Naive thymus-derived CD8-positive, alpha-beta T cell (primary cell): ENCODE results near the gene PCDHB9. TPM values are rescaled to one million over a fixed set of nuclear protein-coding genes. Genes with fewer than 3 reads are reported as not detected.
"Not testable (repeated sequence)": the region's sequence is repeated elsewhere in the genome, so short reads cannot be mapped to it uniquely, and the experiment has no call there.

Source experiments
- ATAC-seq, 2 donors: fragments of 150-1000 bp; cut with Tn5 transposase in 1 of 2; sonication (Bioruptor Pico), chemical (Tn5 transposase) in 1 of 2; 1 replicate in 1 of 2; 2 replicates in 1 of 2; pipeline ENCODE4 v1.10.0; 2021; ENCODE audit warnings: mild to moderate bottlenecking in 2 of 2, moderate library complexity in 2 of 2
- POLR2A ChIA-PET: fragments of 350-600 bp; sonication (Branson Sonifier 250); formaldehyde crosslinking; loops from one replicate; lab custom pipeline; 2021; ENCODE audit warnings: antibody characterized with exemption; lab: Charles Lee
- DNase-seq, 10 donors: peaks; one replicate each; pipeline versions ENCODE4 v3.0.0 to v3.0.0-alpha.2; 2020 to 2022
- H3K27ac Mint-ChIP-seq, 10 donors: one replicate each; pipeline ENCODE4 v1.8.0; 2020 to 2022; ENCODE audit warnings: mild to moderate bottlenecking in 10 of 10, mixed read lengths in 10 of 10, moderate library complexity in 4 of 10, inconsistent platforms in 1 of 10
- H3K27me3 Mint-ChIP-seq, 5 donors: one replicate each; pipeline ENCODE4 v1.8.0; 2021 to 2022; ENCODE audit warnings: mixed read lengths in 5 of 5
- H3K36me3 Mint-ChIP-seq, 3 donors: one replicate each; pipeline ENCODE4 v1.8.0; 2020 to 2022; ENCODE audit warnings: mixed read lengths in 3 of 3, mild to moderate bottlenecking in 2 of 3, inconsistent platforms in 1 of 3
- H3K4me1 Mint-ChIP-seq, 4 donors: one replicate each; pipeline ENCODE4 v1.8.0; 2021 to 2022; ENCODE audit warnings: mixed read lengths in 4 of 4
- H3K4me3 Mint-ChIP-seq, 10 donors: one replicate each; pipeline ENCODE4 v1.8.0; 2020 to 2022; ENCODE audit warnings: mild to moderate bottlenecking in 10 of 10, mixed read lengths in 10 of 10, moderate library complexity in 6 of 10, inconsistent platforms in 1 of 10
- H3K9me3 Mint-ChIP-seq, 9 donors: one replicate each; pipeline ENCODE4 v1.8.0; 2020 to 2022; ENCODE audit warnings: mixed read lengths in 9 of 9, mild to moderate bottlenecking in 3 of 9, inconsistent platforms in 1 of 9, moderate library complexity in 1 of 9
- polyA plus RNA-seq, 3 donors: library from polyadenylated mRNA; unstranded; fragments of 300-500 nt; fragmentation: Illumina TruSeq; gene quantifications; one replicate each; pipeline ENCODE4 v1.2.3, GENCODE V29; 2021
- total RNA-seq, 8 experiments: library from RNA in 2 of 8; stranded (reverse) in 2 of 8; gene quantifications; one replicate each; pipeline ENCODE4 v1.2.3 and lab custom pipeline; 2021 to 2026

Gene PCDHB9
- total and polyA plus RNA-seq, 5 experiments from 2014 or later, result not detected

DNA sequence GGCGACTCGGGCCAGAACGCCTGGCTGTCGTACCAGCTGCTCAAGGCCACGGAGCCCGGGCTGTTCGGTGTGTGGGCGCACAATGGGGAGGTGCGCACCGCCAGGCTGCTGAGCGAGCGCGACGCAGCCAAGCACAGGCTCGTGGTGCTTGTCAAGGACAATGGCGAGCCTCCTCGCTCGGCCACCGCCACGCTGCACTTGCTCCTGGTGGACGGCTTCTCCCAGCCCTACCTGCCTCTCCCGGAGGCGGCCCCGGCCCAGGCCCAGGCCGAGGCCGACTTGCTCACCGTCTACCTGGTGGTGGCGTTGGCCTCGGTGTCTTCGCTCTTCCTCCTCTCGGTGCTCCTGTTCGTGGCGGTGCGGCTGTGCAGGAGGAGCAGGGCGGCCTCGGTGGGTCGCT lies 7.4 kb downstream of the PCDHB9 start:
- POLR2A ChIA-PET, DNase-seq, H3K27ac Mint-ChIP-seq, H3K4me3 Mint-ChIP-seq, H3K4me1 Mint-ChIP-seq, ATAC-seq: not testable (repeated sequence)
- peaks cover 7 to 88% (median 56%) of the 10 kb centered on the region in 9 donors for H3K9me3 Mint-ChIP-seq
- peaks cover 18 to 63% (median 22%) of the 10 kb centered on the region in 3 donors for H3K36me3 Mint-ChIP-seq
- H3K27me3 Mint-ChIP-seq, result peaks cover 26 to 75% (median 41%) of the 10 kb centered on the region in 5 donors

DNA sequence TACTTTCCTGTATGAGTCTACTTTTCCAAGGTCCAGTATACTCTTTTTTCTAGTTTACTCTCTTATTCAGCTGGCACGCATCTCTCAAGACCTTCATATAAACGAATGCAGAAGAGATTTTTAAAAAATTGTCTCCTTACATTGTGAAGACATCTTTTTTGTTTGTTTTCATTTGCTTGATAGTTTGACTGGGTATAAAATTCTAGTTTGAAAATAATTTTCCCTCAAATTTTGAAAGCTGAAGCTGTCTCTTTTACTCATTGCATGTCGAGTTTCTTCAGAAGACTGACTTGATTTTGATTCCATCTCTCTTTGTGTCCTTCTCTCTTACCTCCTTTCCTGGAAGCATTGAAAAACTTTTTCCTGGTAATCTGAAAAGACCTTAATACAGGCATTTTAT lies 9.4 kb downstream of the PCDHB9 start:
- POLR2A ChIA-PET, result no interaction called here
- peaks cover 15 to 76% (median 18%) of the 10 kb centered on the region in 3 donors for H3K36me3 Mint-ChIP-seq
- no peak overlapping the region for H3K27ac Mint-ChIP-seq
- no peak for DNase-seq
- no peak overlapping the region for H3K4me3 Mint-ChIP-seq
- H3K27me3 Mint-ChIP-seq, result peaks cover 26 to 75% (median 54%) of the 10 kb centered on the region in 5 donors
- peaks cover 7 to 87% (median 64%) of the 10 kb centered on the region in 9 donors for H3K9me3 Mint-ChIP-seq
- no peak for ATAC-seq
- no peaks in the 10 kb centered on the region for H3K4me1 Mint-ChIP-seq

DNA sequence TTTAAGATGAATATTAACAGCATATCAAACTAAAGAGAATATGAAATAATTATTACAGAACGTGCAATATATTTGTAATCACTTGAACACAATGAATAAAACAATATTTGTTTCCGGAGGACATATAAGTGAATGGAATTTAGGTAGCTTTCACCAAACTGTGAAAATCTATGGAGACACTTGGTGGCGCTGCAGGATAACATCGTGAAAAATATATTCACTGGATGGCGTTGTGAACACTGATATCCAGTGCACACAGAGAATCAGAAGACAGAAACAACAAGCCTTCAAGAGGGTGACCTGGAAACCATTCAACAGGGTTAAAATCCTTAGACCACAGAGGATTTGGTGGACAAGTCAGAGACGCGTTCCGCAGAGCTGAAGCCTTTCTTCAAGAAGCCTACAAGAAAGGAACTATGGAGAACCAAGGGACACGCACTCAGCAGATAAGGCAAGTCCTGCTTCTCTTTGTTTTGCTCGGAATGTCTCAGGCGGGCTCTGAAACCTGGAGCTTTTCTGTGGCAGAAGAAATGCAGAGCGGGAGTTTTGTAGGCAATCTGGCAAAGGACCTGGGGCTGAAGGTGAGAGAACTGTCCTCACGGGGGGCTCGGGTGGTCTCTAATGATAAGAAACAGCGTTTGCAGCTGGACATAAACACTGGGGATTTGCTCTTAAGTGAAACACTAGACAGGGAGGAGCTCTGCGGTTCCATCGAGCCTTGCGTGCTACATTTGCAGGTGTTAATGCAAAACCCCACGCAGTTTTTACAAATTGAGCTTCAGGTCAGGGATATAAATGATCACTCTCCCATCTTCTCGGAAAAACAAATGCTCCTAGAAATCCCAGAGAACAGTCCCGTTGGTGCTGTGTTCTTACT lies 12.6 kb downstream of the PCDHB9 start, which contains the start of gene PCDHB11:
TSS of gene PCDHB11 (plus strand) at position 269 of the 877 bp plus-strand sequence. CDS start at position 417, 148 bp downstream.
- Mint-ChIP-seq H3K4me1 (no peaks in the 10 kb centered on the region), H3K9me3 (peaks cover 5 to 87% (median 52%) of the 10 kb centered on the region in 9 donors), H3K27ac (peak within 1 kb of the TSS in 1 of 10 donors; percentile 40), H3K36me3 (peaks cover 5 to 54% (median 9%) of the 10 kb centered on the region in 3 donors), H3K27me3 (peaks cover 13 to 75% (median 44%) of the 10 kb centered on the region in 5 donors), H3K4me3 (no peak within 1 kb of the TSS)
- POLR2A ChIA-PET, result no interaction called here
- DNase-seq (no peak), ATAC-seq (no peak)

DNA sequence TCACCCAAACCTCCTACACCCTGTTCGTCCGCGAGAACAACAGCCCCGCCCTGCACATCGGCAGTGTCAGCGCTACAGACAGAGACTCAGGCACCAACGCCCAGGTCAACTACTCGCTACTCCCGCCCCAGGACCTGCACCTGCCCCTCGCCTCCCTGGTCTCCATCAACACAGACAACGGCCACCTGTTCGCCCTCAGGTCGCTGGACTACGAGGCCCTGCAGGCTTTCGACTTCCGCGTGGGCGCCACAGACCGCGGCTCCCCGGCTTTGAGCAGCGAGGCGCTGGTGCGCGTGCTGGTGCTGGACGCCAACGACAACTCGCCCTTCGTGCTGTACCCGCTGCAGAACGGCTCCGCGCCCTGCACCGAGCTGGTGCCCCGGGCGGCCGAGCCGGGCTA lies 14.2 kb downstream of the PCDHB9 start:
- H3K9me3 Mint-ChIP-seq, result peaks cover 5 to 76% (median 45%) of the 10 kb centered on the region in 9 donors
- not testable (repeated sequence) for H3K4me1 Mint-ChIP-seq

DNA sequence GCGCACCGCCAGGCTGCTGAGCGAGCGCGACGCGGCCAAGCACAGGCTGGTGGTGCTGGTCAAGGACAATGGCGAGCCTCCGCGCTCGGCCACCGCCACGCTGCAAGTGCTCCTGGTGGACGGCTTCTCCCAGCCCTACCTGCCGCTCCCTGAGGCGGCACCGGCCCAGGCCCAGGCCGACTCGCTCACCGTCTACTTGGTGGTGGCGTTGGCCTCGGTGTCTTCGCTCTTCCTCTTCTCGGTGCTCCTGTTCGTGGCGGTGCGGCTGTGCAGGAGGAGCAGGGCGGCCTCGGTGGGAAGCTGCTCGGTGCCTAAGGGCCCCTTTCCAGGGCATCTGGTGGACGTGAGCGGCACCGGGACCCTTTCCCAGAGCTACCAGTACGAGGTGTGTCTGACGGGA lies 14.7 kb downstream of the PCDHB9 start:
- peaks cover 19 to 87% (median 48%) of the 10 kb centered on the region in 5 donors for H3K27me3 Mint-ChIP-seq
- ATAC-seq, POLR2A ChIA-PET, H3K4me3 Mint-ChIP-seq, H3K4me1 Mint-ChIP-seq, DNase-seq, H3K27ac Mint-ChIP-seq: not testable (repeated sequence)
- H3K9me3 Mint-ChIP-seq, result peaks cover 4 to 71% (median 40%) of the 10 kb centered on the region in 9 donors
- H3K36me3 Mint-ChIP-seq, result peaks cover 5 to 40% (median 9%) of the 10 kb centered on the region in 3 donors

More for the DNA sequence above, 14.2 kb downstream of the PCDHB9 start:
- DNase-seq, POLR2A ChIA-PET, H3K27ac Mint-ChIP-seq, H3K4me3 Mint-ChIP-seq, ATAC-seq: not testable (repeated sequence)
- peaks cover 15 to 87% (median 49%) of the 10 kb centered on the region in 5 donors for H3K27me3 Mint-ChIP-seq
- H3K36me3 Mint-ChIP-seq, result peaks cover 5 to 45% (median 9%) of the 10 kb centered on the region in 3 donors

DNA sequence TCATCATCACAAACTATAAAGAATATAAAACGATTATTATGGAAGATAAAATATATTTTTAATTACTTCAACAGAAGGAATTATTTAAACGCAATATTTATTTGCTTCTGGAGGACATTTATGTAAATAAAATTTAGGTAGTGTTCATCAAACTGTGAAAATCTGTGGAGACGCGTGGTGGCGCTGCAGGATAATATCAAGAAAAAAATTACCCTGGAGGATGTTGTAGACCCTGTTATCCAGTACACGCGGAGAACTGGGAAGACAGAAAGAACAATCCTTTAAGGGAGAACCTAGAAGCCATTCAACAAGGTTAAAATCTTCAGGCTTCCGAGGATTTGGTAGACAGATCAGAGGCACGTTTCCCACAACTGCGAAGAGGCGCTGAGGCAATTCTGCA lies 21.5 kb downstream of the PCDHB9 start, which contains the start of gene PCDHB12:
TSS of gene PCDHB12 (plus strand) at position 242 of the 400 bp plus-strand sequence. CDS start 189 bp downstream, outside the sequence.
- DNase-seq, result no peak
- Mint-ChIP-seq H3K27ac (no peak within 1 kb of the TSS), H3K4me3 (no peak within 1 kb of the TSS), H3K9me3 (peaks cover 0 to 44% (median 9%) of the 10 kb centered on the region in 9 donors), H3K27me3 (peaks cover 24 to 87% (median 55%) of the 10 kb centered on the region in 5 donors), H3K36me3 (peaks cover 8 to 17% (median 14%) of the 10 kb centered on the region in 3 donors), H3K4me1 (peaks cover 0 to under 1% (median 0%) of the 10 kb centered on the region in 4 donors)
- POLR2A ChIA-PET, result no interaction called here
- ATAC-seq, result no peak

DNA sequence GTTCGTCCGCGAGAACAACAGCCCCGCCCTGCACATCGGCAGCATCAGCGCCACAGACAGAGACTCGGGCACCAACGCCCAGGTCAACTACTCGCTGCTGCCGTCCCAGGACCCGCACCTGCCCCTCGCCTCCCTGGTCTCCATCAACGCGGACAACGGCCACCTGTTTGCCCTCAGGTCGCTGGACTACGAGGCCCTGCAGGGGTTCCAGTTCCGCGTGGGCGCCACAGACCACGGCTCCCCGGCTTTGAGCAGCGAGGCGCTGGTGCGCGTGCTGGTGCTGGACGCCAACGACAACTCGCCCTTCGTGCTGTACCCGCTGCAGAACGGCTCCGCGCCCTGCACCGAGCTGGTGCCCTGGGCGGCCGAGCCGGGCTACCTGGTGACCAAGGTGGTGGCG lies 23.3 kb downstream of the PCDHB9 start:
- POLR2A ChIA-PET, ATAC-seq: not testable (repeated sequence)
- peaks cover 0 to 49% (median 13%) of the 10 kb centered on the region in 9 donors for H3K9me3 Mint-ChIP-seq

DNA sequence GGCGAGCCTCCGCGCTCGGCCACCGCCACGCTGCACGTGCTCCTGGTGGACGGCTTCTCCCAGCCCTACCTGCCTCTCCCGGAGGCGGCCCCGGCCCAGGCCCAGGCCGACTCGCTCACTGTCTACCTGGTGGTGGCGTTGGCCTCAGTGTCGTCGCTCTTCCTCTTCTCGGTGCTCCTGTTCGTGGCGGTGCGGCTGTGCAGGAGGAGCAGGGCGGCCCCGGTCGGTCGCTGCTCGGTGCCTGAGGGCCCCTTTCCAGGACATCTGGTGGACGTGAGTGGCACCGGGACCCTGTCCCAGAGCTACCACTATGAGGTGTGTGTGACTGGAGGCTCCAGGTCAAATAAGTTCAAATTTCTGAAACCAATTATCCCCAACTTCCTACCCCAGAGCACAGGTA lies 23.9 kb downstream of the PCDHB9 start:
- peaks cover 0 to 51% (median 15%) of the 10 kb centered on the region in 9 donors for H3K9me3 Mint-ChIP-seq
- peaks cover 14 to 29% (median 15%) of the 10 kb centered on the region in 3 donors for H3K36me3 Mint-ChIP-seq
- DNase-seq, H3K27ac Mint-ChIP-seq, POLR2A ChIA-PET, ATAC-seq, H3K4me3 Mint-ChIP-seq, H3K4me1 Mint-ChIP-seq: not testable (repeated sequence)
- H3K27me3 Mint-ChIP-seq, result peaks cover 30 to 85% (median 58%) of the 10 kb centered on the region in 5 donors

More for the DNA sequence above, 23.3 kb downstream of the PCDHB9 start:
- Mint-ChIP-seq H3K27me3 (peaks cover 31 to 89% (median 62%) of the 10 kb centered on the region in 5 donors), H3K36me3 (peaks cover 14 to 28% (median 15%) of the 10 kb centered on the region in 3 donors)
- not testable (repeated sequence) for H3K27ac Mint-ChIP-seq, H3K4me3 Mint-ChIP-seq, H3K4me1 Mint-ChIP-seq, DNase-seq

DNA sequence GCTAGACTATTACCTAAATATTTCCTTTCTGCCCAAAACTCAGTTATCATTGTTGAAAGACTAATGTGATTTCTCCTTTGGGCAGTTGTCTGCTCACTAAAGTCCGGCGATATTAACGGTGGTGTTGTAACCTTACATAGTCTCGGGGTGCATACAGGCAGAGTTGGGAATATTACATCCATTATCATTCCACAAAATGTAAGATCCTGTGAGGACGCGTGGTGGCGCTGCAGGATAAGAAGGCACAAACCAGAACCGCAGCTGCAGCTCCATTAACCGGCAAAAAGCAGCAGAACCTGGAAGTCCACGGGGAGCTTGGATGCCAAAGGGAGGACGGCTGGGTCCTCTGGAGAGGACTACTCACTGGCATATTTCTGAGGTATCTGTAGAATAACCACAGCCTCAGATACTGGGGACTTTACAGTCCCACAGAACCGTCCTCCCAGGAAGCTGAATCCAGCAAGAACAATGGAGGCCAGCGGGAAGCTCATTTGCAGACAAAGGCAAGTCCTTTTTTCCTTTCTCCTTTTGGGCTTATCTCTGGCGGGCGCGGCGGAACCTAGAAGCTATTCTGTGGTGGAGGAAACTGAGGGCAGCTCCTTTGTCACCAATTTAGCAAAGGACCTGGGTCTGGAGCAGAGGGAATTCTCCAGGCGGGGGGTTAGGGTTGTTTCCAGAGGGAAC lies 26.8 kb downstream of the PCDHB9 start, which contains the start of gene PCDHB13:
TSS of gene PCDHB13 (plus strand) at position 264 of the 684 bp plus-strand sequence. CDS start at position 469, 205 bp downstream.
- H3K27ac Mint-ChIP-seq, ATAC-seq, POLR2A ChIA-PET, H3K4me1 Mint-ChIP-seq: not testable (repeated sequence)
- H3K9me3 Mint-ChIP-seq, result peaks cover 0 to 71% (median 24%) of the 10 kb centered on the region in 9 donors
- peaks cover 27 to 79% (median 53%) of the 10 kb centered on the region in 5 donors for H3K27me3 Mint-ChIP-seq
- H3K36me3 Mint-ChIP-seq, result peaks cover 17 to 36% (median 23%) of the 10 kb centered on the region in 3 donors
- peak within 1 kb of the TSS in 3 of 10 donors; percentile 12 to 33 (median 20) for H3K4me3 Mint-ChIP-seq
- peak in 2 of 10 donors; percentile 11 to 18 for DNase-seq

DNA sequence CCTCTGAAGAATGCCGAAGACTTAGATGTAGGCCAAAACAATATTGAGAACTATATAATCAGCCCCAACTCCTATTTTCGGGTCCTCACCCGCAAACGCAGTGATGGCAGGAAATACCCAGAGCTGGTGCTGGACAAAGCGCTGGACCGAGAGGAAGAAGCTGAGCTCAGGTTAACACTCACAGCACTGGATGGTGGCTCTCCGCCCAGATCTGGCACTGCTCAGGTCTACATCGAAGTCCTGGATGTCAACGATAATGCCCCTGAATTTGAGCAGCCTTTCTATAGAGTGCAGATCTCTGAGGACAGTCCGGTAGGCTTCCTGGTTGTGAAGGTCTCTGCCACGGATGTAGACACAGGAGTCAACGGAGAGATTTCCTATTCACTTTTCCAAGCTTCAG lies 27.6 kb downstream of the PCDHB9 start:
- POLR2A ChIA-PET, H3K4me1 Mint-ChIP-seq, H3K27ac Mint-ChIP-seq, H3K4me3 Mint-ChIP-seq, ATAC-seq, DNase-seq: not testable (repeated sequence)
- Mint-ChIP-seq H3K9me3 (peaks cover 0 to 71% (median 30%) of the 10 kb centered on the region in 9 donors), H3K27me3 (peaks cover 30 to 79% (median 48%) of the 10 kb centered on the region in 5 donors), H3K36me3 (peaks cover 17 to 38% (median 26%) of the 10 kb centered on the region in 3 donors)

DNA sequence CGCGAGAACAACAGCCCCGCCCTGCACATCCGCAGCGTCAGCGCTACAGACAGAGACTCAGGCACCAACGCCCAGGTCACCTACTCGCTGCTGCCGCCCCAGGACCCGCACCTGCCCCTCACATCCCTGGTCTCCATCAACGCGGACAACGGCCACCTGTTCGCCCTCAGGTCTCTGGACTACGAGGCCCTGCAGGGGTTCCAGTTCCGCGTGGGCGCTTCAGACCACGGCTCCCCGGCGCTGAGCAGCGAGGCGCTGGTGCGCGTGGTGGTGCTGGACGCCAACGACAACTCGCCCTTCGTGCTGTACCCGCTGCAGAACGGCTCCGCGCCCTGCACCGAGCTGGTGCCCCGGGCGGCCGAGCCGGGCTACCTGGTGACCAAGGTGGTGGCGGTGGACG lies 28.5 kb downstream of the PCDHB9 start:
- H3K9me3 Mint-ChIP-seq, result peaks cover 0 to 74% (median 35%) of the 10 kb centered on the region in 9 donors
- peaks cover 13 to 40% (median 22%) of the 10 kb centered on the region in 3 donors for H3K36me3 Mint-ChIP-seq
- POLR2A ChIA-PET, H3K4me1 Mint-ChIP-seq, DNase-seq, H3K4me3 Mint-ChIP-seq, H3K27ac Mint-ChIP-seq, ATAC-seq: not testable (repeated sequence)
- H3K27me3 Mint-ChIP-seq, result peaks cover 34 to 81% (median 46%) of the 10 kb centered on the region in 5 donors

DNA sequence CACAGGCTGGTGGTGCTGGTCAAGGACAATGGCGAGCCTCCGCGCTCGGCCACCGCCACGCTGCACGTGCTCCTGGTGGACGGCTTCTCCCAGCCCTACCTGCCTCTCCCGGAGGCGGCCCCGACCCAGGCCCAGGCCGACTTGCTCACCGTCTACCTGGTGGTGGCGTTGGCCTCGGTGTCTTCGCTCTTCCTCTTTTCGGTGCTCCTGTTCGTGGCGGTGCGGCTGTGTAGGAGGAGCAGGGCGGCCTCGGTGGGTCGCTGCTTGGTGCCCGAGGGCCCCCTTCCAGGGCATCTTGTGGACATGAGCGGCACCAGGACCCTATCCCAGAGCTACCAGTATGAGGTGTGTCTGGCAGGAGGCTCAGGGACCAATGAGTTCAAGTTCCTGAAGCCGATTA lies 29.1 kb downstream of the PCDHB9 start:
- Mint-ChIP-seq H3K9me3 (peaks cover 0 to 74% (median 35%) of the 10 kb centered on the region in 9 donors), H3K27ac (peak overlapping the region in 1 of 10 donors; percentile 49), H3K27me3 (peaks cover 35 to 81% (median 47%) of the 10 kb centered on the region in 5 donors), H3K36me3 (peaks cover 10 to 44% (median 21%) of the 10 kb centered on the region in 3 donors)
- ATAC-seq, H3K4me3 Mint-ChIP-seq, DNase-seq, H3K4me1 Mint-ChIP-seq, POLR2A ChIA-PET: not testable (repeated sequence)
